ENCODE measurements around the gene PPP2R5C.

PPP2R5C gene

DNA sequence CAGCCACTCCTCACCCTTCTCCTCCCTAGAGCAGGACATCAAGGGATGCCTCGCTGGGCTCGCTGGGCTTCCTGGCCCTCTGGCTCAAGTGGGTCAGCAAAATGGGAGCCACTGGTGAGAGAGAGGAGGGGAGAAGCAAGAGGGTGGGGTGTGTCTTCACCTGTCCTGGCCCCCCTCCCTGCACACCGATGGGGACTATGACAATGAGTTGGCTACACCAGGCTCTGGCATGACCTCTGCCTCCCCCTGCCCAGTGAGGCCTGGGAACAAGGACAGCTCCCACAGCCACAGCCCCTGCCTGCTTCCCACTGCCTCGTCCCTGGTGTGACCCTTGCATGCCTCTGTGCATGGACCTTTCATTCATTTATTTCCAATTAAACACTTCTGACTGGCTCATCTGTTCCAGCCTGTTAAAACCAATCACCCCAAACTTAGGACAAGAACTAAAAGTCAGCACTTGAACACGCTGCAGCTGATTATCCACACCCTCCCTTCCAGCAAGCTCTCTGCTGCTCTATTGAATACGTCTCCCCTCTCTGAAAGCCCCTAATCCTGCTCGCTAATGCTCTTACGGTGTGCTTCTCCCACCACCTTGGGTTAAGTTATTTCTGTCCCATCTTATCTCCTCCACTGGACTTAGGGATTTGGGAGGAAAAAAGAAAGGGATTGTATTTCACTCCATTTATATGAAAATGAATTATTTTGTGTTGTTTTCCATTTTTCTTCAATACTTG is 5.8 kb upstream of the PPP2R5C start:
- DNase-seq, result no peak

DNA sequence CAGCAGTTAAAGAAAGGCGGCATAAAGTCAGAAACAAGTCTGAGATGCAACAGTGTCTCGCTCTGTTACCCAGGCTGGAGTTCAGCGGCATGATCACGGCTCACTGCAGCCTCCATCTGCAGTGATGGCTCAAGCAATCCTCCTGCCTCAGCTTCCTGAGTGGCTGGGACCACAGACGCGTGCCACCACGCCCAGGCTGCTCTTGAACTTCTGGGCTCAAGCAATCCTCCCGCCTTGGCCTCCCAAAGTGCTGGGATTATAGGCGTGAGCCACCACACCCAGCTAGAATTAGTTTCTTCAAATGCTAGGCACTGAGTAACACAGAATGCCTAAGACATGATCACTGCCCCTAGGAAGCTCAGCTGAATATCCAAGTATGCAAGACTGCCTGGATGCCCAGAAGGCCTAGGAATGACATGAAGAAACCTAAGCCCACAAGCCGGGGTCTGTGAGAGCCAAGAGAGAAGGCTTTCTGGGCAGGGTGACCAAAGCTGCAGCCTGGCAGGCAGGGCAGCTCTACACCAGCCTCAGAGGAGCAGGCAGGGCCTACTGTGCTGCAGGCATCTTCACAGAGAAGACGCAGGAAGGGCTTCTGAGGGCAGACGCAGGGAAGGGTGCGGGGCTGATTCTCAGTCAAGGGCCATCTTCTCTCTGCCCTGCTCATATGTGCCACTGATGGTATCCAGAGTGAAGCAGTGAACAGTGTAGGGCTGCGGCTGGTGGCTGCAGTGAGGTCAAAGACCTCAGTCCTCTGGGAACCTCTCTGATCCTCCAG is 4.3 kb upstream of the PPP2R5C start:
- no peak for DNase-seq

DNA sequence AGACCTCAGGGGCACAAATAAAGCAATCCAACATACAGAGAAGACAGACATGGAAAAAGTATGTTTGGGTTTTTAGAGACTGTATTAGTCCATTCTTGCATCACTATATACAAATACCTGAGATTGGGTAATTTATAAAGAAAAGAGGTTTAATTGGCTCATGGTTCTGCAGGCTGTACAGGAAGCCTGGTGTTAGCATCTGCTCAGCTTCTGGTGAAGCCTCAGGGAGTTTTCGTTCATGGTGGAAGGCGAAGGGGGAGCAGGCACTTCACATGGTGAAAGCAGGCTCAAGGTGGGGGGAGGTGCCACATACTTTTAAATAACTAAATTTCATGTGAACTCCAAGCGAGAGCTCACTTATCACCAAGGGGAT is 3.7 kb upstream of the PPP2R5C start:
- DNase-seq, result no peak

DNA sequence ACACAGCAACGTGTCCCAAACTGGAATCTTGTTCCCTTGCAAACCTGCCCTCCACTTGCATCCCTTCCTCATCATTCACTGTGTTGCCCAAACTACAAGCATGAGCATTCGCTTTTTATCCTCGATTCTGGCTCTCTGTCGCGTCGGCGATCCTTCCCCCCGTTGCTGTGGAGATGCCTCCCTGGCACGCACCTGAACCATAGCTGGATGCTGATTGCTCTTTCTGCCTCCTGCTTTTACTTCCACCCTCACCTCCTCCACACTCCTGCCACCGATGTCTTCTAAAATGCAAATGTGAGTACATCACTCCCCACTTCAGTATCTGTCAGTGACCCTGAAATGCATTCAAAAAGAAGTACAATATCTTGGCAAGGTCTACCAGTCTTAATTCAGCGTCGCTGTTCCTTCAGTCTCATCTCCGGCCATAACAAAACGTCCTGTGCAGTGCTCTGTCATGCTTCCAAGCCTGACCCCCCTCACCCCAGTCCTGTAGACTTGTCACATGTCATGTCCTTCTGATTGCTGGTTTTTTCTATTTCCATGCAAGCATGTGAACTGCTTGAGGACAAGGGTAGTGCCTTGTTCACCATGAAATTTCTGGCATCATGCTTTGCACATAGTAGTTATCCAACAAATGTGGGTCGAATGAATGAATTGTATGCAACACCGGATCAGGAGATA is 2.5 kb upstream of the PPP2R5C start:
- DNase-seq, result no peak

DNA sequence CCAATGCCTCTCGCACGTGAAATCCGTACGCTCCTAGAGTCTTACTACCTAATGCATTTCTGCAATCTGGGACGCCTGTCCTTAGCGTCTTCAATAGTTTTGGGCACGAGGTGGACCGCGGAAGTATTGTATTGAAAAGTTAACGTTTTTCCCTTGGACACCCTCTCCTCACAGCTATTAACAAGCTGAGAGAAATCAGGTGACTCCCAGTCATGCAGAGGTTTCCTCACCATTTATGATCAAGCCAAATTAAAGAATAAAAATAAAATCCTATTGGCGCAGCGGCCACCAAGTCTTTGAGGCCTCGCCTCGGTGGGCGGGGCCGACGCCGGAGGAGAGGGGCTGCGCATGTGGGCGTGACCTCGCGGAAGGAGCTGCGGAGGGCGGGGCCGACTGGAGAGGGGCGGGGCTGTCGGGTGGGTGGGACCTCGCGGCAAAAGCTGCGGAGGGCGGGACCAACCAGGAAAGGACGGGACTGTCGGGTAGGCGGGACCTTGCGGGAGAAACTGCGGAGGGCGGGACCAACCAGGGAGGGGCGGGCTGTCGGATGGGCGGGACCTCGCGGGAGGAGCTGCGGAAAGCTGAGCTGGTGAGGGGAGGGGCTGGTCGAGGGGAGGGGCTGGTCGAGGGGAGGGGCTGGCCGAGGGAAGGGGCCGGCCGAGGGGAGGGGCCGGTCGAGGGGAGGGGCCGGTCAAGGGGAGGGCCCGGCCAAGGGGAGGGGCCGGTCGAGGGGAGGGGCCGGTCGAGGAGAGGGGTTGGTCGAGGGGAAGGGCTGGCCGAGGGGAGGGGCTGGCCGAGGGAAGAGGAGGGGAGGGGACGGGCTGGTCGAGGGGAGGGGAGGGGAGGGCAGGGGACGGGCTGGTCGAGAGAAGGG is 1.1 kb upstream of the PPP2R5C start:
- DNase-seq, result peak; percentile 96

DNA sequence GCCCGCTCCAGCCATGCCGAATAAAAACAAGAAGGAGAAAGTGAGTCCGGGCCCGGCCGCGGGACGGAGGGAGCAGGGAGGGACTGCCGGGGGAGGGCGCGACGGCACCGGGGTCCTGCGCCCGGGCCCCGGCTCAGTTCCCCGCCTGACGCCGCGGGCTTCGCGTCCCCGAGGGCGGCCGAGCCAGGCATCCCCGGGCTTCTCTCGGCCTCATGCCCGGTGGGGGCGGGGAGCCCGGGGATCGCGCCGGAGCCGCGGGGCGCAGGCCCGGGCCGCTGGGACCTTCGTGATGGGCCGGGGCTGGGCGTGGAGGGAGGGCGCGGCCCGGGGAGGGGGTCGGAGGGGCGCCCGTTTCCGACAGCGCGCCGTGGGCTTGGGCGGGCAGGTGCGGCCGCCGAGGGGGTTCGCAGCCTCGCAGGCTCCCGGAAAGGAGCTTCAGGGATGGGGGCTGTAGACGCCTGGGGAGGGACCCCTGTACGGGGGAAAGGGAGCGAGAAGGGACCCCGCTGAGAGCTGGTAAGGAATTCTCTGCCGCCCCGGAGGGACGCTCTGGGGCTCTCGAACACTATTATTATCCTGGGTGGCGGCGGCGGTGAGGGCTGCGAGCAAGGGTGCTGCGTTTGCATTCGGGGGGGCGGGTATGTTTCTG is 496 bp downstream of the PPP2R5C start:
- peak; percentile 27 for DNase-seq

DNA sequence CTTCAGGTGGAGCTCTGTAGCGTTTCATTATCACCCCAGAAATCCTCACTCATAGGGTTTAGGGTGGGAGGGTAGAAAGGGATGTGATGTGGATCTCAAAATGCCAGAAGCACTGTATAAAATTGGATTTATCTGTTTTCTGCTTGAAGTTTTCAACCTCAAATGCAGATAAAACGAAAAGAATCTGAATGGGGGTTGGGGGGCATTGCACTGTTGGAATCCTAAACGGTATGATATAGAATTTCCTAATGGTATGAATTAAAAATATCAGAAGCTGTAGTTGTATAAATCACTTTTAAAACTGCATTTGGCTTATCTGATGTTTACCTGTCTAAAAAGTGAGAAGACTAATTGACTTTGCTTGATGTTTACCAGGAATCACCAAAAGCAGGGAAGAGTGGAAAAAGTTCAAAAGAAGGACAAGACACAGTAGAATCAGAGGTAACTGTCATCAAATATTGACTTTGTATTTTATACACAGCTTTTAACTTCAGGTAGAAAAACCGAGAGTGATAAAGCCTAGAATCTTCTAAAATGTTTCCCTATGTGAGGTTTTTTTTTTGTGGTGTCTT is 1.1 kb downstream of the PPP2R5C start:
- DNase-seq, result no peak

DNA sequence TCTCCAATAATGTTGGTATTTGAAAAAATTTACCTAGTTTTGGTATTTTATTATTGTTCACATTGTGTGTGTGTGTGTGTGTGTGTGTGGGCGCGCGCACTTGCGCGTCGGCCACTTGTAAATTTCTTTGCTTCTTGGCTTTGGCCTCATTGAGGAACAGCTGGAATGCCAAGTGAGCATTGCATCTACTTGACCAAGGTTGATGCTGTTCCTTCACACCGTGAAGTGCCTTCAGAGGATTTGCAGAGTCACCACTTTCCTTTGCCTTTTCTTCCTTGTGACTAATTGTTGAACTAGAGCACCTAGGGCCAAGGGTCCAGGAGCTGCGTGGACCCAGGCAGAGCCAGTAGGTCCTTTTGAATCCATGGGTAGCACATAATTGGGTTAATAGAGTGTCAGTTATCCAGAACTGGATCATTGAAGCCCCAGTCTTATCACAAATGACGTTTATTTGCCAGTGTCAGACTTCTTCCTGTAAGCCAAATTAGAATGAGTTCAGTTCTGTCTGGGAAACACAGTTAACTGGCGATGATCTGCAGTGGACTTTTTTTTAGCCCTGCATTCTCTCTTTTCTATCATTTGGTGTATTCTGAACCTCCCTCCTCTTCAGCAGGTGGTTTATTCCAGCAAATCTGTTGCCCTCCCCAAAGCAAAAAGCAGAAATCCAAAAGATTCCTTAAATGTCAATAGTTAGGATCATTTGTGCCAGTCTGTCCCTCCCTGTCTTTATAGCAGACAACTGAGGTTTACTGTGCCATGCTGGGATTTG is 2.6 kb downstream of the PPP2R5C start:
- DNase-seq, result no peak

DNA sequence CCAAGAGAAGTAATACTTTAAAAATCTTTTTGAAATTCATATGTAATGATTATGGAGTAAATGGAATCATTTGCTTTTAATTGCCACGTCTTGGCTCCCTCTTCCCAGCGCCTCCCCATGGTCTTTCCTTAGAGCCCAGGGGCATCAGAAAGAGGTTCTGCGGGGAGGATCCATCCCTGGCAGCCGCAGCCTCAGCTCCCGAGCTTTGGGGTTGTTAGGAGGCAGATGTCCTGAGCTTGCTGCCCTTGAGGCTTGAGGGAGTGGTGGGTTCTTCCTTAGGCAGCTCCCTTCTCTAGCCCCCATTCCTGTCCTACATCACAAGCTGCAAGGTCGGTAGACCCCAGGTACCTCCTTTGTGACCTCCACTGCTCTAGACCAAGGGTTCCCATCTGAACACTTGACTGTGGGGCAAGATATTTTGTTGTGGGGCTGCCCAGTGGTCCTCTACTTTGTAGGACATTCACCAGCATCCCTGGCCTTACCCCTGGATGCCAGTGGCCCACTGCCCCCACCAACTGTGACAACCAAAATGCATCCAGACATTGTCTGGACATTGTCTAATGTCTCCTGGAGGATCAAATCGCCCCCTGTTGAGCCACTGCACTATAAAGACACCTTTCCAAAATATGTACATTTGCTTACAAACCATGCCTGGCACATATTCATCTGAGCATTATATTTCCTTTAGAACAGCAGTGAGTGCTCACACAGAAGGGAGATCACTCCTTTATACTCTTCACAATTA is 6.3 kb downstream of the PPP2R5C start:
- no peak for DNase-seq

DNA sequence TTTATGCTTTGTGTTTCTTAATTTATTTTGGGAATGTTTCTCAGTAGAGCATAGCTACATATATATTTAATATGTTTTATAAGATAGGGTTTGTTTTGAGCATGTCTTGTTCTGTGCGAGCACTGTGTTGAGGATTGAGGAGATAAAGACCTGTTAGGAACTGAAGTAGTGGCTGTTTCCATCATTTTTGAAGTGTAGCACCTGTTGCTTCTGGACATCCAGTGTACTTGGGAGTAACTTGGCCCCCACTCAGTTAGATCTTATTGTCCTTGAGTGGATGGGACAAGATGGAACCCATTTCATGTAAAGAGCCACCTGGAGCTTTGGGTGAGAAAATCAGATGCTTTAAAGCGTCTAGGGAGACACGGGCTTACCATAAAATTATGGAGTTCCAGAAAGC is 8.7 kb downstream of the PPP2R5C start:
- no peak for DNase-seq

DNA sequence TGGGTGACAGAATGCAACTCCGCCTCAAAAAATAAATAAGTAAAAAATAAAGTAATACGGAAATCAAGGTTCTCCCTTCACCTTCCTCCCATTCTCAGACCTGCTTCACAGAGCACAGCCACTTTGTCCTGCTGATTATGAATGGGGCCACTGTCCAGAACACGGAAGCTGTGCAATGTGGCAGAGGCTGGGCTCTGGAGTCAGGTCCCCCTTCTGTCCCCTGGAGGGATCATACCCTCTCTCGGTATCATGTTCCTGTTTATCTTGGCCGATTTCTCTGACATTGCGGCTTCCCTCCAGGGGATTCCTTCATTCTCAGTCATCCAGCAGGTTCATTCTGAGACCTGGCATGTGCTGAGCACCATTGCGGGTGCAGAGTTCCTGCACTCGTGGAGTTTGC is 11.3 kb downstream of the PPP2R5C start:
- no peak for DNase-seq

DNA sequence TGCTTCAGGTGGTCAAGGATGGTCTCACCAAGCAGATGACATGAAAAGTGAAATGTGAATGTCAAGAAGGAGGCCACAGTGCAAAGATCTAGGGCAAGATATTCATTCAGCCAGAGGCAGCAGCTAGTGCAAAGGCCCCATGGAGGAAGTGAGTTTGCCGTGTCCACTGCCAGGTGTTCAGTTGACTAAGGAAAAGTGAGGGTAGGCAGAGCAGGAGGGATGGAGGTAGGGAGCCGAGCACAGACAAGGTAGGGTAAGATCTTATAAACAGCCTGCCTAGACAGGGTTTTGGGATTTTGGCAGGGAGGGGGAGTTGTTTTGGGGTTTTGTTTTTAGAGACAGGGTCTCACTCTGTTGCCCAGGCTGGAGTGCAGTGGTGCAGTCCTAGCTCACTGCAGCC is 11.9 kb downstream of the PPP2R5C start:
- no peak for DNase-seq

DNA sequence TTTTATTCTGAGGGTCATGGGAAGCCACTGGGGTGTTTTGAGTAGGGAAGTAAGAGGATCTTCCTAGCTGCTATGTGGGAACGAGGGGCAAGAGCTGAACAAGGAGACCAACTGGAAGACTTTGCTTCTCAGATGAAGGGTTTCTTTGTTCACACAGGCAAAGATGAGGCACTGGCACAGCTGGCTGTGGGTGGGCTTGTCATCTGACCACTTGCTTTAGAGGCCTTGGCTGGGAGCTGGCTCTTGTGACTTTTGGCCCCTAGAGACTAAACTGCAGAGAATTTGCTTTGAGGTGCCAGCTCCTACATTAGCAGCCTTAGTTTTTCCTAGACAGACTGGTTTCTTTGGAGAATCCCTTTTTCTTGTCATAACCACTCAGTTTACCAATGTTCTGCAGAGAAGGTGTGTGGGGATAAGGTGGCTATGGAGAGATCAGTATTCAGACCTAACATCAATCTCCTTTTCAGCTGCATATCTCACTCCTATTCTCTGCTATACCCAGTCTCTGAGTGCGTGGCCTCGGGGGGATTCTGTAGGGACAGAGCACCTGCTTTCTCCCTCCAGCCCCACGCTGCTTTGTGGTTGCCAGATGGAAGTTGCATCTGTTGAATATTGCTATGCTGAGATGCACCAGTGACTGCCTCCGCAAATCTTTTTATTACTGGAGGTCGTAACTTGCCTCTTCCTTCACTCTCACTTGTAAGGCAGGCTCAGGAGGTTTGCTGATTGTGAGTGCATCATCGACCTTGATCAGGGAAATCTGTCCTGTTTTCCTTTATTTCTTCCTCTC is 12.7 kb downstream of the PPP2R5C start:
- DNase-seq, result no peak

DNA sequence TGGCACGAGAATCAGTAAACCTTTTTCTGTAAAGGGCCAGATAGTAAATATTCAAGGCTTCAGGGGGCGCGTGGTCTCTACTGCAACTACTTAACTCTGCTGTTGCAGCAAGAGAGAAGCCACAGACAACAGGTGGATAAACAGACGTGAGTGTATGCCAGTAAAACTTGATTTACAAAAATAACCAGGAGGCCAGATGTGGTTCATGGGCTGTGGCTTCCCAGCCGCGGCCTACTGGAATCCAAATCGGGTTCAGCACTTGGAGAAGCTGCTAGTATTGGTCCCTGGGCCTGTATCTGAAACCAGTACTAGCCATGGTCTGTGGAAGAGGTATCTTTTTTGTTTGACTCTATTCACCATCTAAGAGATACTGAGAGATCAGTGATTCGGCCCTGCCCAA is 13.3 kb downstream of the PPP2R5C start:
- no peak for DNase-seq

DNA sequence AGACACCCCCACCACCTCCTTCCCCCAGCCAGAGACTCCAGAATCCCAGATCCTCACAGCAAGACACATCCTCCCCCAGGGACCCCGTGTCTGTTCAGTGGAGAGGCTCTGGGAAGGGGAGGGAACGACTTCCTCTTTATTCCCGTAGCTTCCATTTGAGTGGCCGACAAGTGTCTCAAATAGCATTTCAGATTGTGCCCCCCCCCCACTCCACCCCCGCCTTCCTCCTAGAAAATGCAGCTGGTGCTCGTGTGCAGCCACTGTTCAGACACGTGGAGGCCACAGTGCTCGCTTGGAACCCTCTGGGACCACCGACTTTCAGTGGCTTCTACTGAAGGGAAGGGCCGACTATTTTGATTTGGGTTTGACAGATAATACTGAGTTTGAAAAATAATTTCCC is 14.3 kb downstream of the PPP2R5C start:
- DNase-seq, result no peak

DNA sequence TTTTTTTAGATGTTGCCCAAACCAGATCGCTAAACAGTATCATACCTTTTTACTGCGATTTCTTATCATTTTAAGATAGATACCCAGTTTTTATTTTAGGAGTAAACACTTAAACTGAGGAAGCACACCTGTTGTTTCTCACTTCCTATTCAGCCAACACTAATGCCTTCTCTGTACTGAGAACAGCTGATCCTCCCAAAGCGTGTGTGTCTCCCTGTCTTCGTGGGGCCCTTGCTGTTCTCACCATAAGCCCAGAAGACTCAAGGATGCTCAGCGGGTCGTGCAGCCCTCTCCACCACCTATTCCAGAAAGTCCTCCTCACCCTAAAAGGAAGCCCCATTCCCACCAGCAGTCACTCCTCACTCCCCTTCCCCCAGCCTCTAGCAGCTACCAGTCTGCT is 14.8 kb downstream of the PPP2R5C start:
- no peak for DNase-seq

DNA sequence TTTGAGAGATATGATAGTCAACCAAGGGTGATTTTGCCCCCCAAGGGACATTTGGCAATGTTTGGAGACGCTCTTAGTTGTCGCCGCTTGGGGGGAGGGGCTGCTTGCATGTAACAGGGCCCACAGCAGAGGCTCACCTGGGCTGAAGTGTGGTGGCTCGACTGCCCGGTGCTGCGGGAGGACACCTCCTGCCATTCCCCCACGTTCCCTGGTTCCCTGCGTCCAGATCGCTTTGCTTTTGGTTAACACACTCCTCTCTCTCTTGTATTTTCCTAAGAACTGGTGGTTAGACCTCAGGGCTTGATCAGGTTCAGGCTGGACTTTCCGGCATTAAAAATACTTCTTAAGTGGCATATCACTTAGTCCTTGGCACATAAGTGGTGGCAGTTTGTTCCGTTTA is 18.9 kb downstream of the PPP2R5C start:
- no peak for DNase-seq

DNA sequence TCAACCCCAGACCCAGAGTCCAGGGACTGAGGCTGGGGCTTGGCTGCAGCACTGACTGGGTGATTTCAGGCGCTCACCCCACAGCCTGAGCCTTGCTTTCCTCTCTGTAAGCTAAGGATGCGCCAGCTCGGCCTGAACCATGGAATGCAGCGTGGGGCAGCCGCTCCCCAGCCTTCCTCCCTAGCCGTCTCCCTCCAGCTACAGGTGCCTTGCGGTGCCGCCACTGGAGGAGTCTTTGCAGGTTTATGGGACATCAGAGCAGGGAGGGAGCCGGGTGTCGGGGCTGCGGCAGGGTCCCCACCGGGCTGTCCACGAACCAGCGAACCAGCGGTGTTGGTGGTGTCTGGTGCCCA is 19.4 kb downstream of the PPP2R5C start:
- DNase-seq, result no peak

DNA sequence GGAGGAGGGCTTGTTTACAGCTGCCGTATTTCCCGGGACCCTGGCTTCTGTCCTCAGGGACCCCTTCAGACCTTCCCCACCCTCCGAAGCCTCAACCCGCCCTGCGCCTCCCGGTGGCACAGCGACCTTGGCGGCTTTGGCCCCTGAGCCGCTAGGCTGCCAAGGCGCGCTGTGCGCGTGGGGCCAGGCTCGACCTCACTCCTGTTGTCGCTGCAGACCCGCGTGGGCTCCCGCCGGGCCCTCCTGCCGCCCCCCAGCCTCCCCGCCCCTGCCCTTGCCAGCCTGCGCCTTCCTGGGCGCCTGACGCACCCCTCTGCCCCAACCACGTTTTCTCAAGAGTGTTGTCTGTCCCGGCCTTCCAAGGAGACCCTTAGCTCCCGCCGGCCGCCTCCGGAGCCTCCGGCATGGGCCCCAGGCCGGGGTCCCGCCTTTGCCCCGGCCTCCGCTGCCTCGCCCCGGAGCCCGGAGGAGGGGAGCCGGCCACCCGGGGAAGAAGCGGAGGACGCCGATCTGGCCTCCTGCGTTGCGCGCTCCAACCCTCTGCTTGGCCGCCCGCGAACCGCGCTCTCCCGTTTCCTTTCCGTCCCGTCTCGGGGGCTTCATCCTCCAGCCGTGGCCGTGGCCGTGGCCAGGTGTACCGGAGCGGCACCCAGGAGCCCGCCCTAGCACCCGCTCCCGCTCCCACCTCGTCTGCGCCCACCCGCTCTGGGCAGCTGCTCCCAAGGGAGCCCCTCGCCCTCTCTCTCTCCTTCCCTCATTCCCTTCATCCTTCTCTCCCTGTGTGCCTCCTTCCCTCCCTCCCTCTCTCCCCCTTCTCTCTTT is 19.9 kb downstream of the PPP2R5C start:
- DNase-seq, result peak; percentile 8

All from COR-L47 (cell line).